Neuronal stem cell (in vitro differentiated cells): Measurements from ENCODE around the gene NOTO.
A peak's percentile ranks its signal among the peaks of the same experiment; 100 is the strongest.
"Not testable (repeated sequence)": the region's sequence is repeated elsewhere in the genome, so short reads cannot be mapped to it uniquely, and the experiment has no call there.

ENCODE experiments used
- DNase-seq: peaks from one replicate; pipeline ENCODE4 v3.0.0-alpha.2; 2013; ENCODE audit warnings: low spot score
- H2AFZ ChIP-seq: one replicate; pipeline ENCODE4 v1.6.1; 2013; ENCODE audit warnings: mild to moderate bottlenecking, low read length, inconsistent platforms
- H2AK5ac ChIP-seq: 2 replicates; pipeline ENCODE4 v1.6.1; 2013; ENCODE audit warnings: low read depth, mild to moderate bottlenecking, inconsistent platforms, low read length, moderate library complexity, mixed read lengths
- H2BK120ac ChIP-seq: 2 replicates; pipeline ENCODE4 v1.6.1; 2013; ENCODE audit warnings: low read depth, mild to moderate bottlenecking, inconsistent platforms, low read length, moderate library complexity, mixed read lengths
- H2BK12ac ChIP-seq: one replicate; pipeline ENCODE4 v1.6.1; 2013; ENCODE audit warnings: low read length, inconsistent platforms
- H2BK15ac ChIP-seq: 2 replicates; pipeline ENCODE4 v1.6.1; 2013; ENCODE audit warnings: mild to moderate bottlenecking, low read length, inconsistent platforms, mixed read lengths
- H2BK5ac ChIP-seq: one replicate; pipeline ENCODE4 v1.6.1; 2013; ENCODE audit warnings: inconsistent platforms, mild to moderate bottlenecking, low read length, moderate library complexity
- H3K14ac ChIP-seq: one replicate; pipeline ENCODE4 v1.6.1; 2013; ENCODE audit warnings: low read length, inconsistent platforms
- H3K18ac ChIP-seq: 2 replicates; pipeline ENCODE4 v1.6.1; 2013; ENCODE audit warnings: low read length, inconsistent platforms
- H3K23ac ChIP-seq: 2 replicates; pipeline ENCODE4 v1.6.1; 2013; ENCODE audit warnings: low read depth, mild to moderate bottlenecking, mixed read lengths, low read length, inconsistent platforms; ENCODE audit not compliant: poor library complexity
- H3K27ac ChIP-seq: replicated peaks from 3 replicates; pipeline ENCODE4 v1.5.1; 2013; ENCODE audit warnings: low read length, inconsistent platforms
- H3K27me3 ChIP-seq, 3 experiments: 2 replicates each; pipeline ENCODE4 v1.6.1; 2013; ENCODE audit warnings: low read length in 3 of 3, mild to moderate bottlenecking in 2 of 3, inconsistent platforms in 1 of 3, low read depth in 1 of 3, mixed read lengths in 1 of 3, moderate library complexity in 1 of 3; ENCODE audit not compliant: control insufficient read depth in 3 of 3, insufficient read depth in 3 of 3
- H3K36me3 ChIP-seq, 2 donors: replicated peaks in 1 of 2; 2 replicates each; pipeline ENCODE4 v1.6.1; 2013; ENCODE audit warnings: low read length in 2 of 2; ENCODE audit not compliant: control insufficient read depth in 2 of 2, insufficient read depth in 2 of 2
- H3K4ac ChIP-seq: 2 replicates; pipeline ENCODE4 v1.6.1; 2013; ENCODE audit warnings: inconsistent platforms, mild to moderate bottlenecking, low read length, moderate library complexity
- H3K4me1 ChIP-seq, 2 donors: 1 replicate in 1 of 2; 2 replicates in 1 of 2; pipeline ENCODE4 v1.6.1; 2013; ENCODE audit warnings: low read length in 2 of 2, low read depth in 1 of 2; ENCODE audit not compliant: control insufficient read depth in 2 of 2, insufficient read depth in 1 of 2
- H3K4me2 ChIP-seq: one replicate; pipeline ENCODE4 v1.6.1; 2013; ENCODE audit warnings: mild to moderate bottlenecking, low read length, inconsistent platforms; ENCODE audit not compliant: insufficient read depth, poor library complexity, severe bottlenecking
- H3K4me3 ChIP-seq, 2 donors: 2 replicates each; pipeline ENCODE4 v1.5.1; 2013; ENCODE audit warnings: low read length in 2 of 2, mild to moderate bottlenecking in 2 of 2, inconsistent platforms in 1 of 2, moderate library complexity in 1 of 2
- H3K79me1 ChIP-seq: one replicate; pipeline ENCODE4 v1.6.1; 2013; ENCODE audit warnings: low read depth, mild to moderate bottlenecking, inconsistent platforms, low read length, moderate library complexity
- H3K9ac ChIP-seq: one replicate; pipeline ENCODE4 v1.6.1; 2013; ENCODE audit warnings: mild to moderate bottlenecking, low read depth, low read length, inconsistent platforms; ENCODE audit not compliant: poor library complexity
- H3K9me3 ChIP-seq, 2 donors: replicated peaks in 1 of 2; 2 replicates each; pipeline versions ENCODE3 to v1.6.1; 2013; ENCODE audit warnings: low read length in 2 of 2, mild to moderate bottlenecking in 2 of 2, inconsistent platforms in 1 of 2, low read depth in 1 of 2, mixed read lengths in 1 of 2, moderate library complexity in 1 of 2; ENCODE audit not compliant: control insufficient read depth in 2 of 2, insufficient read depth in 1 of 2
- H4K8ac ChIP-seq: one replicate; pipeline ENCODE4 v1.6.1; 2013; ENCODE audit warnings: low read depth, mild to moderate bottlenecking, inconsistent platforms, low read length, moderate library complexity
- H4K91ac ChIP-seq: one replicate; pipeline ENCODE4 v1.6.1; 2013; ENCODE audit warnings: low read length, low read depth, mild to moderate bottlenecking, inconsistent platforms; ENCODE audit not compliant: poor library complexity
- WGBS, 2 donors: extraction: QIAGEN DNeasy Blood & Tissue Kit; methylation state at CpG; one replicate each; pipeline ENCODE4 v1.1.7; 2013; ENCODE audit warnings: missing lambda C conversion rate in 2 of 2, mixed read lengths in 1 of 2; ENCODE audit not compliant: insufficient read length in 2 of 2, insufficient replicate concordance in 1 of 2; ENCODE audit errors: extremely low coverage in 2 of 2; 5-methylcytosine and 5-hydroxymethylcytosine counted together

The NOTO gene

GRCh38 chr2:73163483-73164367 is 38.6 kb upstream of the NOTO start:
- Histone ChIP-seq H3K79me1 (no peaks in the 10 kb centered on the region), H3K23ac (no peak overlapping the region), H2AFZ (no peak overlapping the region), H3K9ac (no peak overlapping the region), H3K18ac (no peak overlapping the region), H3K4me3 (no peak overlapping the region), H3K36me3 (no peaks in the 10 kb centered on the region), H2BK15ac (no peak overlapping the region), H2BK5ac (no peak overlapping the region), H3K27me3 (peaks cover 0 to 3% (median 0%) of the 10 kb centered on the region in 3 experiments), H3K27ac (no peak overlapping the region), H2BK12ac (no peak overlapping the region), H3K4me2 (no peak overlapping the region), H3K9me3 (no peaks in the 10 kb centered on the region), H4K8ac (no peak overlapping the region), H2AK5ac (no peak overlapping the region), H4K91ac (no peak overlapping the region), H3K4me1 (no peaks in the 10 kb centered on the region), H2BK120ac (no peak overlapping the region), H3K4ac (no peak overlapping the region), H3K14ac (no peak overlapping the region)
- no CpG with 5 or more reads among the region's 10 CpGs for WGBS, 2 donors
- DNase-seq: peak; percentile 63

- not testable (repeated sequence) for H2BK120ac ChIP-seq, H2AFZ ChIP-seq, H3K36me3 ChIP-seq, H3K23ac ChIP-seq, H2BK12ac ChIP-seq, DNase-seq, H2BK15ac ChIP-seq, H4K91ac ChIP-seq, H3K4me2 ChIP-seq, H3K79me1 ChIP-seq, H2BK5ac ChIP-seq, H3K4me3 ChIP-seq, H4K8ac ChIP-seq, H3K27me3 ChIP-seq, H3K4ac ChIP-seq, H2AK5ac ChIP-seq, H3K27ac ChIP-seq, H3K14ac ChIP-seq, H3K9ac ChIP-seq, H3K4me1 ChIP-seq, H3K18ac ChIP-seq, H3K9me3 ChIP-seq
- WGBS, 2 donors: no CpG with 5 or more reads among the region's 11 CpGs
These were observed 36.4 kb upstream of the NOTO start for GRCh38 chr2:73165978-73166377.

- H3K4ac ChIP-seq, H2AFZ ChIP-seq: not testable (repeated sequence)
These were observed 35.6 kb upstream of the NOTO start for GRCh38 chr2:73166813-73167212.

GRCh38 chr2:73168348-73168747 is 34.0 kb upstream of the NOTO start:
- H3K4ac ChIP-seq, H3K23ac ChIP-seq, H2BK15ac ChIP-seq, DNase-seq, H3K36me3 ChIP-seq, H2BK5ac ChIP-seq, H3K4me3 ChIP-seq, H3K9ac ChIP-seq, H3K79me1 ChIP-seq, H3K14ac ChIP-seq, H2BK12ac ChIP-seq, H3K18ac ChIP-seq, H3K4me2 ChIP-seq, H2AK5ac ChIP-seq, H4K8ac ChIP-seq, H4K91ac ChIP-seq, H2BK120ac ChIP-seq, H3K27me3 ChIP-seq, H2AFZ ChIP-seq, H3K4me1 ChIP-seq, H3K9me3 ChIP-seq, H3K27ac ChIP-seq: not testable (repeated sequence)

More at GRCh38 chr2:73166813-73167212, 35.6 kb upstream of the NOTO start:
- not testable (repeated sequence) for H3K9ac ChIP-seq, H3K9me3 ChIP-seq, H3K14ac ChIP-seq, H3K4me3 ChIP-seq, H3K23ac ChIP-seq, H3K36me3 ChIP-seq, H3K79me1 ChIP-seq, H2BK5ac ChIP-seq, H2BK120ac ChIP-seq, H2AK5ac ChIP-seq, H3K27ac ChIP-seq, H3K4me2 ChIP-seq, H2BK12ac ChIP-seq, DNase-seq, H4K8ac ChIP-seq, H3K4me1 ChIP-seq, H3K27me3 ChIP-seq, H3K18ac ChIP-seq, H4K91ac ChIP-seq, H2BK15ac ChIP-seq
- no CpG with 5 or more reads among the region's 8 CpGs for WGBS, 2 donors
